MM.1S (cell line): Measurements from ENCODE around the gene MACIR.

Experiments
- DNase-seq: peaks from one replicate; pipeline ENCODE4 v3.0.0-alpha.2; 2015
- H2AFZ ChIP-seq: fragments of 300-600 bp; sonication (generic); 2 replicates; pipeline ENCODE4 v1.6.0; 2016; ENCODE audit warnings: antibody characterized with exemption, low read length
- H3F3A ChIP-seq: fragments of 300-600 bp; sonication (generic); 2 replicates; pipeline ENCODE4 v1.6.1; 2016; ENCODE audit warnings: mild to moderate bottlenecking, antibody characterized with exemption, low read length, moderate library complexity, mixed read lengths; ENCODE audit not compliant: insufficient read depth
- H3K27ac ChIP-seq: fragments of 300-600 bp; sonication (generic); 2 replicates; pipeline ENCODE4 v1.5.1; 2016; ENCODE audit warnings: mild to moderate bottlenecking, low read length
- H3K27me3 ChIP-seq: fragments of 300-600 bp; sonication (generic); replicated peaks from 2 replicates; pipeline ENCODE4 v1.6.0; 2016; ENCODE audit warnings: low read length; ENCODE audit not compliant: insufficient read depth
- H3K36me3 ChIP-seq: fragments of 300-600 bp; sonication (generic); replicated peaks from 2 replicates; pipeline ENCODE4 v1.6.1; 2016; ENCODE audit warnings: mild to moderate bottlenecking, low read length, mixed read lengths; ENCODE audit not compliant: insufficient read depth
- H3K4me1 ChIP-seq: fragments of 300-600 bp; sonication (generic); 2 replicates; pipeline ENCODE4 v1.6.1; 2016; ENCODE audit warnings: low read length, mixed read lengths
- H3K4me2 ChIP-seq: fragments of 300-600 bp; sonication (generic); 2 replicates; pipeline ENCODE4 v1.6.0; 2016; ENCODE audit warnings: low read depth, low read length
- H3K4me3 ChIP-seq: fragments of 300-600 bp; sonication (generic); 2 replicates; pipeline ENCODE4 v1.5.1; 2016; ENCODE audit warnings: low read length, mixed read lengths
- H3K79me2 ChIP-seq: fragments of 300-600 bp; sonication (generic); 2 replicates; pipeline ENCODE4 v1.6.1; 2016; ENCODE audit warnings: mixed run types, low read length, mixed read lengths
- H3K9ac ChIP-seq: fragments of 300-600 bp; sonication (generic); 2 replicates; pipeline ENCODE4 v1.6.1; 2016; ENCODE audit warnings: low read length, mixed read lengths
- H3K9me2 ChIP-seq: fragments of 300-600 bp; sonication (generic); replicated peaks from 2 replicates; pipeline ENCODE4 v1.6.1; 2016; ENCODE audit warnings: mild to moderate bottlenecking, low read length, mixed read lengths; ENCODE audit not compliant: insufficient read depth
- H3K9me3 ChIP-seq: fragments of 300-600 bp; sonication (generic); replicated peaks from 2 replicates; pipeline ENCODE4 v1.6.1; 2016; ENCODE audit warnings: mild to moderate bottlenecking, low read length, mixed read lengths; ENCODE audit not compliant: insufficient read depth
- H4K20me1 ChIP-seq: fragments of 300-600 bp; sonication (generic); 2 replicates; pipeline ENCODE4 v1.6.1; 2016; ENCODE audit warnings: mild to moderate bottlenecking, low read length, moderate library complexity, mixed read lengths; ENCODE audit not compliant: insufficient read depth
- CTCF ChIP-seq: fragments of 300-600 bp; sonication (generic); IDR thresholded peaks from 2 replicates; pipeline ENCODE4 v1.5.1; 2016; ENCODE audit warnings: antibody characterized with exemption, low read length, mixed read lengths
- EZH2 ChIP-seq: fragments of 300-600 bp; sonication (generic); optimal IDR thresholded peaks from 2 replicates; pipeline ENCODE3; 2017; ENCODE audit warnings: low read depth, mild to moderate bottlenecking, antibody characterized with exemption, low read length, mixed read lengths
- EZH2phosphoT487 ChIP-seq: fragments of 300-600 bp; sonication (generic); IDR thresholded peaks from 2 replicates; pipeline ENCODE4 v1.6.1; 2018; ENCODE audit warnings: antibody characterized with exemption, low read length

Gene MACIR

GRCh38 chr5:103211576-103212561 lies 46.7 kb upstream of the MACIR start:
- Histone ChIP-seq H3K4me1 (peaks cover 14% of the 10 kb centered on the region), H3K27ac (peak overlapping the region; percentile 31; the same call in 1 of the 2 replicates), H3K9me2 (no peaks in the 10 kb centered on the region), H3K36me3 (no peaks in the 10 kb centered on the region), H3K4me3 (peak overlapping the region; percentile 33), H3K27me3 (no peaks in the 10 kb centered on the region), H3F3A (peaks cover 6% of the 10 kb centered on the region; the same call in 1 of the 2 replicates), H3K9ac (peak overlapping the region; percentile 7; the same call in 1 of the 2 replicates), H3K4me2 (peak overlapping the region; percentile 82), H3K79me2 (no peaks in the 10 kb centered on the region), H4K20me1 (no peaks in the 10 kb centered on the region), H2AFZ (peak overlapping the region; percentile 62), H3K9me3 (no peaks in the 10 kb centered on the region)
- no peak for TF ChIP-seq EZH2
- no peak for TF ChIP-seq CTCF
- no peak for TF ChIP-seq EZH2phosphoT487
- peak; percentile 87 for DNase-seq

- H2AFZ ChIP-seq, result no peak overlapping the region
- H3K36me3 ChIP-seq, result no peaks in the 10 kb centered on the region
- no peak overlapping the region for H3K27ac ChIP-seq
- H3K79me2 ChIP-seq, result no peaks in the 10 kb centered on the region
- no peak overlapping the region for H3K4me3 ChIP-seq
- H4K20me1 ChIP-seq, result no peaks in the 10 kb centered on the region
- H3K4me2 ChIP-seq, result no peak overlapping the region
- H3K4me1 ChIP-seq, result peaks cover 11% of the 10 kb centered on the region
- DNase-seq, result no peak
- H3K9me2 ChIP-seq, result no peaks in the 10 kb centered on the region
- H3F3A ChIP-seq, result peaks cover 6% of the 10 kb centered on the region; the same call in 1 of the 2 replicates
- no peak overlapping the region for H3K9ac ChIP-seq
- no peaks in the 10 kb centered on the region for H3K9me3 ChIP-seq
- no peaks in the 10 kb centered on the region for H3K27me3 ChIP-seq
- TF ChIP-seq CTCF (no peak), EZH2phosphoT487 (no peak), EZH2 (no peak)
Measured at GRCh38 chr5:103216137-103216536, 42.4 kb upstream of the MACIR start.

- Histone ChIP-seq H4K20me1 (no peaks in the 10 kb centered on the region), H3K79me2 (no peaks in the 10 kb centered on the region), H3K36me3 (no peaks in the 10 kb centered on the region), H3K9me3 (no peaks in the 10 kb centered on the region), H3K9ac (no peak overlapping the region), H3K27ac (no peak overlapping the region), H3K27me3 (no peaks in the 10 kb centered on the region), H3K4me2 (no peak overlapping the region), H3K9me2 (no peaks in the 10 kb centered on the region), H3K4me3 (no peak overlapping the region), H3K4me1 (peaks cover 6% of the 10 kb centered on the region; the same call in 1 of the 2 replicates), H2AFZ (no peak overlapping the region), H3F3A (peaks cover 4% of the 10 kb centered on the region; the same call in 1 of the 2 replicates)
- DNase-seq, result no peak
- no peak for TF ChIP-seq EZH2
- no peak for TF ChIP-seq EZH2phosphoT487
- TF ChIP-seq CTCF, result no peak
Measured at GRCh38 chr5:103216697-103217096, 41.9 kb upstream of the MACIR start.
